Pancreas (tissue), 10 donors: ENCODE data around the gene CABLES1. TPM values are rescaled to one million over a fixed set of nuclear protein-coding genes. Genes with fewer than 3 reads are reported as not detected.

Experiments used
- ATAC-seq, 4 donors: fragments of 200-7000 bp; cut with Tn5 transposase; one replicate each; pipeline versions ENCODE4 v1.8.0 to v1.9.1; 2020; ENCODE audit warnings: mild to moderate bottlenecking in 4 of 4, moderate library complexity in 4 of 4
- DNase-seq, 6 donors: peaks; one replicate each; pipeline ENCODE4 v3.0.0-alpha.2; 2020
- FAIRE-seq: peaks from 2 replicates; lab custom pipeline; 2012; peaks lifted over from hg19 to GRCh38; lab: Jason Lieb, UNC
- H3K27ac ChIP-seq, 4 donors: fragments of 200-600 bp; sonication (generic); 1 replicate in 3 of 4; 2 replicates in 1 of 4; pipeline versions ENCODE4 v1.5.0 to v1.8.0; 2020
- H3K27me3 ChIP-seq, 4 donors: fragments of 200-600 bp; one replicate each; pipeline ENCODE4 v1.8.0; 2021
- H3K36me3 ChIP-seq, 3 donors: fragments of 200-600 bp; sonication (generic) in 1 of 3; one replicate each; pipeline versions ENCODE4 v1.5.0 to v1.8.0; 2020 to 2021
- H3K4me1 ChIP-seq, 3 donors: fragments of 200-600 bp; one replicate each; pipeline ENCODE4 v1.8.0; 2021
- H3K4me3 ChIP-seq, 4 donors: fragments of 200-600 bp; sonication (generic) in 2 of 4; one replicate each; pipeline versions ENCODE4 v1.5.0 to v1.8.0; 2020 to 2021
- H3K9me3 ChIP-seq, 4 donors: fragments of 200-600 bp; one replicate each; pipeline ENCODE4 v1.8.0; 2021
- WGBS, 2 donors: extraction: QIAGEN DNeasy Blood & Tissue Kit; methylation state at CpG; one replicate each; pipeline ENCODE4 v1.1.7; 2013; 5-methylcytosine and 5-hydroxymethylcytosine counted together
- intact Hi-C, 3 donors: fragments of 100-400 bp; cut with DNase I; formaldehyde crosslinking; loops; one replicate each; pipeline versions ENCODE4 v1.11.1 to v1.14.2; 2022
- polyA plus RNA-seq, 2 donors: library from polyadenylated mRNA; stranded (reverse); fragments of 200-250 nt; gene quantifications; one replicate each; pipeline ENCODE4 v1.2.3, GENCODE V29; 2013
- total RNA-seq, 6 donors: library from RNA; stranded (reverse); fragmentation: NEBNext Ultra II Directional in 4 of 6; extraction: Animal tissue kit (Norgen Biotek cat#: 25700) in 4 of 6; gene quantifications; one replicate each; pipeline versions ENCODE4 v1.2.1 to v1.2.4, GENCODE V29; 2021 to 2023
- TF ChIP-seq, protein P1 (sequence below), 4 donors: fragments of 200-600 bp; sonication (generic) in 3 of 4; IDR thresholded peaks; one replicate each; pipeline versions ENCODE4 v1.5.0 to v1.8.0; 2021; ENCODE audit warnings: antibody characterized with exemption in 4 of 4
- donor health status: healthy with polysubstance abuse.
- donor health status: DM: no; HTN: no; CAD: no; lungs with moderate emphysema.
- donor health status: DM: no; HTN: no; CAD: no.
- donor health status: control.
- donor health status: control.
- donor health status: Bipolar disorder and iron deficiency.
- donor health status: DM: yes; HTN: yes; CAD: no.
- donor health status: DM: no; HTN: no; CAD: no.
- donor health status: DM: no; HTN: no; CAD: no.
- donor health status: DM: yes; HTN: yes; CAD: no.

Gene CABLES1
- total and polyA plus RNA-seq, 8 donors, result 2.0 to 5.7 (median 3.2) TPM

- ATAC-seq, result no peak
Measured at GRCh38 chr18:23122334-23123229, 12.7 kb upstream of the CABLES1 start.

DNA sequence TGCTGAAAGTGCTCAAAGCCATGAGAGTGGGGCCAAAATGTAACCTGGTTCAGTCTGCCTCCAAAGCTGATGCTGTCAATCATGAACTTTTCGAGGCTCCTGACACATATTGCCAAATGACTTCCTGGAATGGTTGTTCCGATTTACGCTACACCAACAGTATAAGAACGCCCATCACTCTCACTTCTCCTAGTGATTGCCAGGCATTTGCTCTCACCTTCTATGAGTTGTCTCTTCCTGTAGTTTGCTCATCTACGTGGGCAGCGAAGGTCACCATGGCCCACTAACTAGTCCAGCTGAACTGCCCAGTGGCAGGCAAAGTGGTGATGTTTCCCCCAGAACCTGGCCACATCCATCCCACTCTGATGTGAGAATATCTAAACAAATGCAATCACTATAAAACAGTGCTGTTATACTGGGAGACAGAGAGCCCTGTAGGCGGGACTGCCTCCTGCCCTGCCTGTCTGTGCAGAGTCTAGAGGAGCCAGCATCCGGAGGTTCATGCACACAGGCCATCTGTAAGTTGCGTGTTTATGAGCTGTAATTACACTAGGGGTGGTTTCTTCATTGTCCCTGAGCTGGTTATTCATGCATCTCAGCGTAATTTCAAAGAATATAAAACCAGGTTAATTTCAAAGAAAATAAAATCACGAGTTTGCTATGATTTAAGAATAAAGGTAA lies 8.8 kb upstream of the CABLES1 start:
- no peak for DNase-seq
- no peaks in the 10 kb centered on the region for H3K36me3 ChIP-seq
- no peak for ATAC-seq
- TF ChIP-seq, protein P1, sequence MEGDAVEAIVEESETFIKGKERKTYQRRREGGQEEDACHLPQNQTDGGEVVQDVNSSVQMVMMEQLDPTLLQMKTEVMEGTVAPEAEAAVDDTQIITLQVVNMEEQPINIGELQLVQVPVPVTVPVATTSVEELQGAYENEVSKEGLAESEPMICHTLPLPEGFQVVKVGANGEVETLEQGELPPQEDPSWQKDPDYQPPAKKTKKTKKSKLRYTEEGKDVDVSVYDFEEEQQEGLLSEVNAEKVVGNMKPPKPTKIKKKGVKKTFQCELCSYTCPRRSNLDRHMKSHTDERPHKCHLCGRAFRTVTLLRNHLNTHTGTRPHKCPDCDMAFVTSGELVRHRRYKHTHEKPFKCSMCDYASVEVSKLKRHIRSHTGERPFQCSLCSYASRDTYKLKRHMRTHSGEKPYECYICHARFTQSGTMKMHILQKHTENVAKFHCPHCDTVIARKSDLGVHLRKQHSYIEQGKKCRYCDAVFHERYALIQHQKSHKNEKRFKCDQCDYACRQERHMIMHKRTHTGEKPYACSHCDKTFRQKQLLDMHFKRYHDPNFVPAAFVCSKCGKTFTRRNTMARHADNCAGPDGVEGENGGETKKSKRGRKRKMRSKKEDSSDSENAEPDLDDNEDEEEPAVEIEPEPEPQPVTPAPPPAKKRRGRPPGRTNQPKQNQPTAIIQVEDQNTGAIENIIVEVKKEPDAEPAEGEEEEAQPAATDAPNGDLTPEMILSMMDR (IDR thresholded peaks at IDR 0.05), result no peak
- intact Hi-C loops, result loop anchor here in 1 of 3 donors (10.0 kb wide), 1 partner anchor 258 kb away; no protein-coding TSS in a partner anchor
- no peaks in the 10 kb centered on the region for H3K9me3 ChIP-seq
- FAIRE-seq, result no peak
- no peaks in the 10 kb centered on the region for H3K27me3 ChIP-seq
- H3K4me3 ChIP-seq, result no peak overlapping the region
- 68 to 80% methylated on average over 11 of the region's 11 CpGs for WGBS, 2 donors
- H3K27ac ChIP-seq, result no peak overlapping the region
- H3K4me1 ChIP-seq, result no peaks in the 10 kb centered on the region

More at GRCh38 chr18:23122334-23123229, 12.7 kb upstream of the CABLES1 start:
- H3K4me1 ChIP-seq, result no peaks in the 10 kb centered on the region
- FAIRE-seq (no peak), DNase-seq (no peak)
- TF ChIP-seq, protein P1 (IDR thresholded peaks at IDR 0.05), result no peak
- intact Hi-C loops, result loop anchor here in 1 of 3 donors (10.0 kb wide), 1 partner anchor 262 kb away; no protein-coding TSS in a partner anchor
- no peaks in the 10 kb centered on the region for H3K9me3 ChIP-seq
- H3K4me3 ChIP-seq, result no peak overlapping the region
- WGBS, 2 donors, result 80 to 83% methylated on average over 15 of the region's 15 CpGs
- no peaks in the 10 kb centered on the region for H3K36me3 ChIP-seq
- H3K27me3 ChIP-seq, result no peaks in the 10 kb centered on the region
- no peak overlapping the region for H3K27ac ChIP-seq

DNA sequence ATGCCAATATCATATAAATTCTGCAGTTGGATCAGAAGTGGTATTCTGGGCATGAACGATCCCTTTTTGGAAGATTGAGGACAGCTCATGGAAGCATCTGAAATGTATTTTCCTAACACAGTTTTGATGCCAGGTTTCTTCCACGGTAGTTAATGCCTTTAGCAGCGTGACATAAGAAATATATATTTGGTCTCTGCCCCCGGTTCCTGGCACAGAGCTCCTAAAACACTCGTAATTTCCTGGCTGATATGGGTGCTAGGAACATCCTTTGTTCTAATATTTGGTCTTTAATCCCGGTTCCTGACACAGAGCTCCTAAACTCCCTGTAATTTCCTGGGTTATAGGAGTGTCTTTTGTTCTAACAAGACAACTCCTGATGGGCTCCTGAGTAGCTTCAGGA lies 8.2 kb upstream of the CABLES1 start:
- Histone ChIP-seq H3K27ac (no peak overlapping the region), H3K4me3 (no peak overlapping the region), H3K9me3 (no peaks in the 10 kb centered on the region), H3K27me3 (no peaks in the 10 kb centered on the region), H3K36me3 (no peaks in the 10 kb centered on the region), H3K4me1 (no peaks in the 10 kb centered on the region)
- ATAC-seq (no peak), FAIRE-seq (no peak), DNase-seq (no peak)
- TF ChIP-seq, protein P1 (IDR thresholded peaks at IDR 0.05), result no peak
- 50 to 60% methylated on average over 6 of the region's 6 CpGs for WGBS, 2 donors
- intact Hi-C loops, result loop anchor here in 1 of 3 donors (10.0 kb wide), 1 partner anchor 258 kb away; no protein-coding TSS in a partner anchor

GRCh38 chr18:23129355-23130002 lies 5.8 kb upstream of the CABLES1 start:
- TF ChIP-seq, protein P1 (IDR thresholded peaks at IDR 0.05), result no peak
- Histone ChIP-seq H3K27ac (no peak overlapping the region), H3K4me1 (peaks cover 0 to 13% (median 6%) of the 10 kb centered on the region in 3 donors), H3K4me3 (no peak overlapping the region), H3K9me3 (no peaks in the 10 kb centered on the region), H3K27me3 (no peaks in the 10 kb centered on the region), H3K36me3 (no peaks in the 10 kb centered on the region)
- intact Hi-C loops, result loop anchor here in 2 of 3 donors (10.0 kb wide), 2 partner anchors 245 to 255 kb away; no protein-coding TSS in a partner anchor
- FAIRE-seq (no peak), ATAC-seq (no peak), DNase-seq (no peak)
- WGBS, 2 donors, result 66 to 74% methylated on average over 5 to 8 of the region's 8 CpGs
